K562 (cell line): ENCODE measurements around the gene MAPK13. TPM values are rescaled to one million over a fixed set of nuclear protein-coding genes. Genes with fewer than 3 reads are reported as not detected.

Source experiments
- CBFA2T2 ChIP-seq: fragments of 450-650 bp; conservative IDR thresholded peaks from 2 replicates; pipeline ENCODE4 v1.6.1; 2017; ENCODE audit warnings: mild to moderate bottlenecking
- CREM ChIP-seq: IDR thresholded peaks from 2 replicates; pipeline ENCODE4 v1.6.1; 2014; ENCODE audit warnings: antibody characterized with exemption, low read depth
- GATA2 ChIP-seq: sonication (generic); formaldehyde crosslinking; IDR thresholded peaks from 2 replicates; pipeline ENCODE4 v1.4.0; 2020; ENCODE audit warnings: mild to moderate bottlenecking, missing genetic modification reagents
- HDAC2 ChIP-seq: fragments of 450-650 bp; IDR thresholded peaks from 2 replicates; pipeline ENCODE4 v1.6.1; 2016; ENCODE audit warnings: mild to moderate bottlenecking
- KDM1A ChIP-seq, 2 experiments: fragments of 450-650 bp; IDR thresholded peaks; 2 replicates each; pipeline ENCODE4 v1.6.1; 2016; ENCODE audit warnings: mild to moderate bottlenecking in 2 of 2
- KHSRP ChIP-seq: fragments of 450-650 bp; IDR thresholded peaks from 2 replicates; pipeline ENCODE4 v1.6.1; 2017
- NR4A1 ChIP-seq, 2 experiments: fragments of 250-450 bp in 1 of 2; fragments of 450-650 bp in 1 of 2; sonication (Bioruptor Pico) in 1 of 2; IDR thresholded peaks; 2 replicates each; pipeline versions ENCODE4 v1.4.0 to v1.6.1; 2016 to 2020; ENCODE audit warnings: mild to moderate bottlenecking in 2 of 2, missing compliant biosample characterization in 1 of 2, missing genetic modification characterization in 1 of 2, moderate library complexity in 1 of 2
- VEZF1 ChIP-seq: fragments of 200-800 bp; sonication (Bioruptor generic); IDR thresholded peaks from 2 replicates; pipeline ENCODE4 v1.6.1; 2017; ENCODE audit warnings: missing genetic modification characterization, missing compliant biosample characterization
- ZNF175 ChIP-seq: fragments of 200-800 bp; sonication (Bioruptor generic); IDR thresholded peaks from 2 replicates; pipeline ENCODE4 v1.6.1; 2016; ENCODE audit warnings: low read depth, mild to moderate bottlenecking, missing genetic modification characterization, missing compliant biosample characterization
- polyA plus RNA-seq, 8 experiments: library from polyadenylated mRNA; depleted of rRNA in 4 of 8; stranded (reverse) in 5 of 8; unstranded in 3 of 8; fragments of >200 nt; fragmentation: Nextera tagmentation in 2 of 8; fragmentation: Illumina TruSeq in 1 of 8; extraction: Ambion mirVana in 2 of 8; extraction: Trizol in 1 of 8; gene quantifications; 2 replicates each; pipeline versions ENCODE4 v1.2.1 to v1.2.3, GENCODE V29; 2011 to 2014; ENCODE audit warnings: inconsistent platforms in 1 of 8, missing spikeins in 1 of 8
- total RNA-seq, 7 experiments: library from RNA; depleted of rRNA in 6 of 7; stranded (reverse); fragments of >200 nt in 6 of 7; fragmentation: Illumina TruSeq in 2 of 7; extraction: Trizol in 2 of 7; gene quantifications; 2 replicates each; pipeline versions ENCODE4 v1.2.1 to v1.2.3, GENCODE V29; 2011 to 2021; ENCODE audit warnings: low replicate concordance in 1 of 7
- TF ChIP-seq, protein P1 (sequence below), 2 experiments: fragments of 250-450 bp in 1 of 2; fragments of 450-650 bp in 1 of 2; sonication (Bioruptor Pico) in 1 of 2; IDR thresholded peaks; 2 replicates each; pipeline versions ENCODE4 v1.6.1 to v1.8.0; 2016 to 2021; ENCODE audit warnings: mild to moderate bottlenecking in 2 of 2, moderate library complexity in 2 of 2, missing compliant biosample characterization in 1 of 2, missing genetic modification characterization in 1 of 2
- TF ChIP-seq, protein P2 (sequence below), 2 experiments: fragments of 450-650 bp; formaldehyde crosslinking in 1 of 2; IDR thresholded peaks; 2 replicates each; pipeline versions ENCODE4 v1.4.0 to v1.6.1; 2014 to 2020; ENCODE audit warnings: mild to moderate bottlenecking in 2 of 2, borderline replicate concordance in 1 of 2, low read depth in 1 of 2
- TF ChIP-seq, protein P3 (sequence below), 2 experiments: fragments of 200-800 bp in 1 of 2; sonication (Bioruptor generic) in 1 of 2; sonication (generic) in 1 of 2; formaldehyde crosslinking in 1 of 2; IDR thresholded peaks in 1 of 2; conservative IDR thresholded peaks in 1 of 2; 2 replicates each; pipeline versions ENCODE4 v1.5.0 to v1.6.1; 2016 to 2020; ENCODE audit warnings: missing compliant biosample characterization in 1 of 2, missing genetic modification characterization in 1 of 2, missing genetic modification reagents in 1 of 2

Gene MAPK13
- total and polyA plus RNA-seq, 9 of the 15 experiments (the other 6 are each of a cell fraction or from before 2014, with no cell fraction given) = 0.03 to 2.3 (median 0.48) TPM; not detected in 1

- TF ChIP-seq VEZF1 (CRISPR knock-in tag) (peak; percentile 47), KDM1A (IDR thresholded peaks at IDR 0.05) (peak; percentile 100), GATA2 (CRISPR knock-in tag) (0 out of 2 replicates have a peak, but pooled peaks have one; percentile 33), KHSRP (no peak), CREM (peak; percentile 28; the same call in 1 of the 2 replicates), HDAC2 (peak; percentile 97), NR4A1 (CRISPR knock-in tag; IDR thresholded peaks at IDR 0.05) (no peak), NR4A1 (tag; IDR thresholded peaks at IDR 0.05) (no peak), ZNF175 (CRISPR knock-in tag) (peak; percentile 86; the same call in 1 of the 2 replicates), CBFA2T2 (peak; percentile 72)
- TF ChIP-seq, protein P1, sequence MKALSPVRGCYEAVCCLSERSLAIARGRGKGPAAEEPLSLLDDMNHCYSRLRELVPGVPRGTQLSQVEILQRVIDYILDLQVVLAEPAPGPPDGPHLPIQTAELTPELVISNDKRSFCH (CRISPR knock-in tag; IDR thresholded peaks at IDR 0.05) = no peak
- TF ChIP-seq, protein P1 (tag; IDR thresholded peaks at IDR 0.05) = 0 out of 2 replicates have a peak, but pooled peaks have one; percentile 43
- TF ChIP-seq, protein P2, sequence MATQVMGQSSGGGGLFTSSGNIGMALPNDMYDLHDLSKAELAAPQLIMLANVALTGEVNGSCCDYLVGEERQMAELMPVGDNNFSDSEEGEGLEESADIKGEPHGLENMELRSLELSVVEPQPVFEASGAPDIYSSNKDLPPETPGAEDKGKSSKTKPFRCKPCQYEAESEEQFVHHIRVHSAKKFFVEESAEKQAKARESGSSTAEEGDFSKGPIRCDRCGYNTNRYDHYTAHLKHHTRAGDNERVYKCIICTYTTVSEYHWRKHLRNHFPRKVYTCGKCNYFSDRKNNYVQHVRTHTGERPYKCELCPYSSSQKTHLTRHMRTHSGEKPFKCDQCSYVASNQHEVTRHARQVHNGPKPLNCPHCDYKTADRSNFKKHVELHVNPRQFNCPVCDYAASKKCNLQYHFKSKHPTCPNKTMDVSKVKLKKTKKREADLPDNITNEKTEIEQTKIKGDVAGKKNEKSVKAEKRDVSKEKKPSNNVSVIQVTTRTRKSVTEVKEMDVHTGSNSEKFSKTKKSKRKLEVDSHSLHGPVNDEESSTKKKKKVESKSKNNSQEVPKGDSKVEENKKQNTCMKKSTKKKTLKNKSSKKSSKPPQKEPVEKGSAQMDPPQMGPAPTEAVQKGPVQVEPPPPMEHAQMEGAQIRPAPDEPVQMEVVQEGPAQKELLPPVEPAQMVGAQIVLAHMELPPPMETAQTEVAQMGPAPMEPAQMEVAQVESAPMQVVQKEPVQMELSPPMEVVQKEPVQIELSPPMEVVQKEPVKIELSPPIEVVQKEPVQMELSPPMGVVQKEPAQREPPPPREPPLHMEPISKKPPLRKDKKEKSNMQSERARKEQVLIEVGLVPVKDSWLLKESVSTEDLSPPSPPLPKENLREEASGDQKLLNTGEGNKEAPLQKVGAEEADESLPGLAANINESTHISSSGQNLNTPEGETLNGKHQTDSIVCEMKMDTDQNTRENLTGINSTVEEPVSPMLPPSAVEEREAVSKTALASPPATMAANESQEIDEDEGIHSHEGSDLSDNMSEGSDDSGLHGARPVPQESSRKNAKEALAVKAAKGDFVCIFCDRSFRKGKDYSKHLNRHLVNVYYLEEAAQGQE (IDR thresholded peaks at IDR 0.05; ENCODE audit: borderline replicate concordance) = peak; percentile 52; the same call in 1 of the 2 replicates
- TF ChIP-seq, protein P2 (CRISPR knock-in tag; IDR thresholded peaks at IDR 0.05; ENCODE audit: low read depth) = no peak
- TF ChIP-seq, protein P3, sequence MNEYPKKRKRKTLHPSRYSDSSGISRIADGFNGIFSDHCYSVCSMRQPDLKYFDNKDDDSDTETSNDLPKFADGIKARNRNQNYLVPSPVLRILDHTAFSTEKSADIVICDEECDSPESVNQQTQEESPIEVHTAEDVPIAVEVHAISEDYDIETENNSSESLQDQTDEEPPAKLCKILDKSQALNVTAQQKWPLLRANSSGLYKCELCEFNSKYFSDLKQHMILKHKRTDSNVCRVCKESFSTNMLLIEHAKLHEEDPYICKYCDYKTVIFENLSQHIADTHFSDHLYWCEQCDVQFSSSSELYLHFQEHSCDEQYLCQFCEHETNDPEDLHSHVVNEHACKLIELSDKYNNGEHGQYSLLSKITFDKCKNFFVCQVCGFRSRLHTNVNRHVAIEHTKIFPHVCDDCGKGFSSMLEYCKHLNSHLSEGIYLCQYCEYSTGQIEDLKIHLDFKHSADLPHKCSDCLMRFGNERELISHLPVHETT (CRISPR knock-in tag; conservative IDR thresholded peaks at IDR 0.05 in 1 of 2, IDR thresholded peaks at IDR 0.05 in 1 of 2) = 0 out of 4 replicates have a peak, but pooled peaks of 1 of the 2 experiments have one; percentile 63
Measured at GRCh38 chr6:36131511-36132245, 1.4 kb downstream of the MAPK13 start (continued).
